SK-N-SH (cell line): Measurements from ENCODE around the gene MCTP1. TPM values are rescaled to one million over a fixed set of nuclear protein-coding genes. Genes with fewer than 3 reads are reported as not detected.

Experiments used
- CTCF ChIA-PET: fragments of 300-600, 350-600 bp; formaldehyde crosslinking; extraction: SDS; loops from one replicate; lab custom pipeline; 2021; lab: Yijun Ruan, JAX
- POLR2A ChIA-PET: fragments of 350-600 bp; sonication (Branson Sonifier 250); formaldehyde crosslinking; extraction: SDS; loops from one replicate; lab custom pipeline; 2020; ENCODE audit warnings: antibody characterized with exemption, inconsistent platforms; lab: Yijun Ruan, JAX
- DNase-seq: peaks from one replicate; pipeline ENCODE4 v3.0.0; 2012
- H2AFZ ChIP-seq: fragments of 200-600 bp; sonication (generic); 2 replicates; pipeline ENCODE4 v1.8.1; 2016; ENCODE audit warnings: antibody characterized with exemption, mild to moderate bottlenecking, low read depth
- H3F3A ChIP-seq: fragments of 200-600 bp; sonication (generic); replicated peaks from 2 replicates; pipeline ENCODE3; 2016; ENCODE audit warnings: antibody characterized with exemption, mild to moderate bottlenecking; ENCODE audit not compliant: insufficient read depth
- H3K27ac ChIP-seq, 2 experiments: fragments of 200-500 bp in 1 of 2; fragments of 200-600 bp in 1 of 2; sonication (Bioruptor generic) in 1 of 2; sonication (generic), shearing (Covaris generic) in 1 of 2; 2 replicates each; pipeline versions ENCODE4 v1.5.1 to v1.6.1; 2014 to 2016; ENCODE audit warnings: low read depth in 2 of 2, inconsistent platforms in 1 of 2, low read length in 1 of 2, mild to moderate bottlenecking in 1 of 2, mixed read lengths in 1 of 2
- H3K27me3 ChIP-seq: fragments of 200-600 bp; sonication (generic), shearing (Covaris generic); 2 replicates; pipeline ENCODE4 v1.6.1; 2016; ENCODE audit warnings: mixed run types; ENCODE audit not compliant: insufficient read depth
- H3K36me3 ChIP-seq, 2 experiments: fragments of 200-500 bp in 1 of 2; fragments of 200-600 bp in 1 of 2; sonication (Bioruptor generic) in 1 of 2; sonication (generic) in 1 of 2; replicated peaks in 1 of 2; 2 replicates each; pipeline versions ENCODE3 to v1.5.1; 2014 to 2016; ENCODE audit warnings: low read length in 1 of 2, mild to moderate bottlenecking in 1 of 2; ENCODE audit not compliant: insufficient read depth in 2 of 2, control insufficient read depth in 1 of 2
- H3K4me1 ChIP-seq, 2 experiments: fragments of 200-500 bp in 1 of 2; fragments of 200-600 bp in 1 of 2; sonication (Bioruptor generic) in 1 of 2; sonication (generic), shearing (Covaris generic) in 1 of 2; 2 replicates each; pipeline versions ENCODE4 v1.5.1 to v1.6.1; 2014 to 2016; ENCODE audit warnings: low read depth in 1 of 2, low read length in 1 of 2, mixed run types in 1 of 2; ENCODE audit not compliant: insufficient read depth in 2 of 2, control insufficient read depth in 1 of 2
- H3K4me2 ChIP-seq: fragments of 200-600 bp; sonication (generic), shearing (Covaris generic); 2 replicates; pipeline ENCODE4 v1.6.1; 2017; ENCODE audit warnings: mixed run types
- H3K4me3 ChIP-seq, 2 experiments: fragments of 200-500 bp in 1 of 2; fragments of 200-600 bp in 1 of 2; sonication (Bioruptor generic) in 1 of 2; sonication (generic), shearing (Covaris generic) in 1 of 2; 2 replicates each; pipeline versions ENCODE4 v1.5.1 to v1.8.1; 2014 to 2016; ENCODE audit warnings: low read depth in 2 of 2, inconsistent platforms in 1 of 2, low read length in 1 of 2, mild to moderate bottlenecking in 1 of 2, mixed read lengths in 1 of 2, moderate library complexity in 1 of 2
- H3K79me2 ChIP-seq: fragments of 200-600 bp; sonication (generic); 2 replicates; pipeline ENCODE4 v1.8.1; 2017; ENCODE audit warnings: mild to moderate bottlenecking; ENCODE audit not compliant: insufficient read depth
- H3K9ac ChIP-seq: fragments of 200-600 bp; sonication (generic); 2 replicates; pipeline ENCODE4 v1.6.1; 2017; ENCODE audit warnings: mixed run types
- H3K9me2 ChIP-seq: fragments of 200-600 bp; sonication (generic); 2 replicates; pipeline ENCODE4 v1.6.1; 2017; ENCODE audit warnings: mixed run types
- H3K9me3 ChIP-seq: fragments of 200-600 bp; sonication (generic); 2 replicates; pipeline ENCODE4 v1.6.1; 2017; ENCODE audit warnings: mixed run types, mild to moderate bottlenecking, moderate library complexity
- H4K20me1 ChIP-seq: fragments of 200-600 bp; sonication (generic); 2 replicates; pipeline ENCODE4 v1.6.1; 2017; ENCODE audit warnings: mild to moderate bottlenecking, mixed run types; ENCODE audit not compliant: insufficient read depth
- ELF1 ChIP-seq: IDR thresholded peaks from 2 replicates; pipeline ENCODE4 v1.4.0; 2012
- EZH2phosphoT487 ChIP-seq: fragments of 200-600 bp; sonication (generic); IDR thresholded peaks from 2 replicates; pipeline ENCODE4 v1.6.1; 2017; ENCODE audit warnings: low read depth, mixed run types, mild to moderate bottlenecking, antibody characterized with exemption, moderate library complexity, borderline replicate concordance
- FOSL2 ChIP-seq: IDR thresholded peaks from 2 replicates; pipeline ENCODE4 v1.4.0; 2012; ENCODE audit warnings: low read depth, mild to moderate bottlenecking, moderate library complexity, borderline replicate concordance
- GABPA ChIP-seq: IDR thresholded peaks from 2 replicates; pipeline ENCODE4 v1.4.0; 2012; ENCODE audit warnings: low read depth, mild to moderate bottlenecking
- GATA2 ChIP-seq: sonication (generic); formaldehyde crosslinking; IDR thresholded peaks from 2 replicates; pipeline ENCODE4 v1.5.0; 2020; ENCODE audit warnings: mild to moderate bottlenecking, missing genetic modification reagents
- IRF3 ChIP-seq: fragments of 150-350 bp; IDR thresholded peaks from 2 replicates; pipeline ENCODE4 v1.6.1; 2016; ENCODE audit warnings: mild to moderate bottlenecking, low read depth, low read length
- JUND ChIP-seq: IDR thresholded peaks from 2 replicates; pipeline ENCODE4 v1.4.0; 2012
- PBX3 ChIP-seq: IDR thresholded peaks from 2 replicates; pipeline ENCODE4; 2012
- REST ChIP-seq: IDR thresholded peaks from 2 replicates; pipeline ENCODE4 v1.6.1; 2012; ENCODE audit warnings: mild to moderate bottlenecking, low read depth, low read length, moderate library complexity
- RXRA ChIP-seq: IDR thresholded peaks from 2 replicates; pipeline ENCODE4 v1.4.0; 2012; ENCODE audit warnings: low read depth, mild to moderate bottlenecking, borderline replicate concordance
- SMC3 ChIP-seq: IDR thresholded peaks from 2 replicates; pipeline ENCODE4 v1.6.1; 2012; ENCODE audit warnings: low read depth, low read length, improper control_type of control experiment
- TAF1 ChIP-seq: IDR thresholded peaks from 2 replicates; pipeline ENCODE4 v1.6.1; 2012; ENCODE audit warnings: low read depth, mild to moderate bottlenecking, low read length, moderate library complexity, borderline replicate concordance
- TCF12 ChIP-seq: IDR thresholded peaks from 2 replicates; pipeline ENCODE4 v1.4.0; 2012
- TEAD4 ChIP-seq: IDR thresholded peaks from 2 replicates; pipeline ENCODE4 v1.4.0; 2012; ENCODE audit warnings: mild to moderate bottlenecking, borderline replicate concordance; ENCODE audit not compliant: insufficient read depth
- YY1 ChIP-seq: IDR thresholded peaks from 2 replicates; pipeline ENCODE4 v1.4.0; 2012; ENCODE audit warnings: low read depth, mild to moderate bottlenecking
- WGBS: methylation state at CpG from one replicate; pipeline ENCODE4 v1.1.6; 2017; ENCODE audit warnings: low lambda C conversion rate; 5-methylcytosine and 5-hydroxymethylcytosine counted together
- polyA plus RNA-seq, 3 experiments: library from polyadenylated mRNA; depleted of rRNA; stranded (reverse); fragments of >200 nt; gene quantifications; 2 replicates each; pipeline ENCODE4 v1.2.3, GENCODE V29; 2012

The MCTP1 gene
- polyA plus RNA-seq, 1 of the 3 experiments (the other 2 are of a cell fraction): 0.53 TPM

- H3K4me3 ChIP-seq: no peak overlapping the region
- H3K9me2 ChIP-seq: no peaks in the 10 kb centered on the region
- no peak overlapping the region for H3K4me2 ChIP-seq
- H3F3A ChIP-seq: no peaks in the 10 kb centered on the region
- H3K9ac ChIP-seq: no peak overlapping the region
- TF ChIP-seq ELF1 (no peak), JUND (no peak), GABPA (no peak), GATA2 (CRISPR knock-in tag) (0 out of 2 replicates have a peak, but pooled peaks have one; percentile 17), RXRA (no peak), PBX3 (no peak)
- ChIA-PET POLR2A (no interaction called here), CTCF (interaction anchor here (1.1 to 1.5 kb wide), 3 partner anchors 9 to 27 kb away, joined by 3 to 5 read pairs (median 4); no protein-coding TSS in a partner anchor)
- WGBS: 41% methylated on average over 3 of the region's 3 CpGs
- H3K4me1 ChIP-seq: no peaks in the 10 kb centered on the region
- no peaks in the 10 kb centered on the region for H3K27me3 ChIP-seq
- H3K36me3 ChIP-seq: no peaks in the 10 kb centered on the region
- H3K27ac ChIP-seq: no peak overlapping the region
- no peak for DNase-seq
- H2AFZ ChIP-seq: no peak overlapping the region
- no peaks in the 10 kb centered on the region for H3K79me2 ChIP-seq
- no peaks in the 10 kb centered on the region for H3K9me3 ChIP-seq
- H4K20me1 ChIP-seq: no peaks in the 10 kb centered on the region
Observed at GRCh38 chr5:94759022-94759421, 525.9 kb downstream of the MCTP1 start.

- H3F3A ChIP-seq: no peaks in the 10 kb centered on the region
- H4K20me1 ChIP-seq: no peaks in the 10 kb centered on the region
- no peaks in the 10 kb centered on the region for H3K36me3 ChIP-seq
- no peak overlapping the region for H3K27ac ChIP-seq
- POLR2A ChIA-PET: no interaction called here
- no peak overlapping the region for H3K4me3 ChIP-seq
- H3K9ac ChIP-seq: no peak overlapping the region
- no peak for DNase-seq
- H3K4me1 ChIP-seq: no peaks in the 10 kb centered on the region
- TF ChIP-seq EZH2phosphoT487 (no peak), SMC3 (no peak), IRF3 (no peak), TEAD4 (no peak)
- TF ChIP-seq, all 33 proteins: peak for 0
- Histone ChIP-seq H3K79me2 (no peaks in the 10 kb centered on the region), H3K27me3 (no peaks in the 10 kb centered on the region), H2AFZ (no peak overlapping the region), H3K9me2 (no peaks in the 10 kb centered on the region), H3K4me2 (no peak overlapping the region), H3K9me3 (no peaks in the 10 kb centered on the region)
- CTCF ChIA-PET: interaction anchor here (0.9 to 2.1 kb wide), 3 partner anchors 9 to 17 kb away, joined by 3 to 8 read pairs (median 4); no protein-coding TSS in a partner anchor
- 81% methylated on average over 5 of the region's 5 CpGs for WGBS
Observed at GRCh38 chr5:94754824-94755223, 530.1 kb downstream of the MCTP1 start.

DNA sequence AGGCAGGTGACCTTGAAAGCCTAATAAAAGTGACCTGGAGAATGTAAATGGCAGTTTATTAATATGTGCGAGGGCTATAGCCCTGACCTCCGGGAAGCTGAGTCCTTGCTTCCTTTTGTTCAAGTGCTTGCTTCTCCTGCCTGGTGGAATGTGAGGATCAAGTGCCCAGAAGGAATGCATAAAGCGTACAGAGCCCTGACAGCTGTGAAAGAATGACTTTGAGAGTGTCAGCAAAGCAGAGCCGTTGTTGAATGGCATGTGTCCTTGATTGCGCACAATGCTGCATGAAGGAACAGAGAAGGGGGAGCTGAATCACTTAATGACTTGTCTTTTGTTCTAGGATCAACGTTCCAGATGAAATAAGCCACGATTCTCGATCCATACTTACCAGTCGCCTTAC is 533.4 kb downstream of the MCTP1 start:
- Histone ChIP-seq H3K9me3 (no peaks in the 10 kb centered on the region), H4K20me1 (no peaks in the 10 kb centered on the region), H3K4me3 (no peak overlapping the region), H3K27me3 (no peaks in the 10 kb centered on the region), H3K9me2 (no peaks in the 10 kb centered on the region), H3F3A (no peaks in the 10 kb centered on the region), H3K9ac (no peak overlapping the region), H3K4me1 (no peaks in the 10 kb centered on the region), H3K27ac (no peak overlapping the region), H3K4me2 (no peak overlapping the region), H2AFZ (no peak overlapping the region), H3K79me2 (no peaks in the 10 kb centered on the region), H3K36me3 (no peaks in the 10 kb centered on the region)
- ChIA-PET CTCF (interaction anchor here (0.7 to 3.0 kb wide), 2 partner anchors 13 to 142 kb away, joined by 4 to 14 read pairs; no protein-coding TSS in a partner anchor), POLR2A (no interaction called here)
- WGBS: 83% methylated on average over 9 of the region's 9 CpGs
- no peak for DNase-seq
- no peak for TF ChIP-seq PBX3
- TF ChIP-seq EZH2phosphoT487: no peak
- TF ChIP-seq TCF12: no peak
- no peak for TF ChIP-seq TAF1
- no peak for TF ChIP-seq FOSL2
- TF ChIP-seq REST: no peak
- TF ChIP-seq GABPA: no peak
- TF ChIP-seq YY1: no peak
- TF ChIP-seq ELF1: no peak
